HepG2 (cell line): Measurements from ENCODE around the gene LHFPL2. TPM values are rescaled to one million over a fixed set of nuclear protein-coding genes. Genes with fewer than 3 reads are reported as not detected.

Experiments used
- KDM4B ChIP-seq: sonication (generic); formaldehyde crosslinking; IDR thresholded peaks from 2 replicates; pipeline ENCODE4 v1.4.0; 2020; ENCODE audit warnings: missing genetic modification reagents
- ZNF644 ChIP-seq: IDR thresholded peaks from 2 replicates; pipeline ENCODE4 v1.6.1; 2016; ENCODE audit warnings: low read depth
- polyA plus RNA-seq, 8 experiments: library from polyadenylated mRNA; depleted of rRNA in 3 of 8; stranded (reverse) in 7 of 8; unstranded in 1 of 8; fragments of >200 nt; fragmentation: Illumina TruSeq in 4 of 8; extraction: Trizol in 4 of 8; gene quantifications; 2 replicates each; pipeline versions ENCODE4 v1.2.1 to v1.2.3, GENCODE V29; 2011 to 2016; ENCODE audit warnings: low read depth in 4 of 8, missing spikeins in 1 of 8, mixed read lengths in 1 of 8; ENCODE audit not compliant: insufficient read depth in 1 of 8
- total RNA-seq, 5 experiments: library from RNA; depleted of rRNA; stranded (reverse); fragments of >200 nt; fragmentation: Illumina TruSeq; extraction: Trizol; gene quantifications; 2 replicates each; pipeline ENCODE4 v1.2.3, GENCODE V29; 2016; ENCODE audit warnings: low read depth in 1 of 5
- TF ChIP-seq, protein P1 (sequence below): sonication (generic); formaldehyde crosslinking; IDR thresholded peaks from 2 replicates; pipeline ENCODE4 v1.5.1; 2020; ENCODE audit warnings: missing genetic modification reagents, mild to moderate bottlenecking, borderline replicate concordance
- TF ChIP-seq, protein P2 (sequence below): sonication (generic); formaldehyde crosslinking; IDR thresholded peaks from 2 replicates; pipeline ENCODE4 v1.4.0; 2020; ENCODE audit warnings: missing genetic modification reagents
- TF ChIP-seq, protein P3 (sequence below): sonication (generic); formaldehyde crosslinking; IDR thresholded peaks from 2 replicates; pipeline ENCODE4 v1.9.0; 2021; ENCODE audit warnings: mild to moderate bottlenecking, missing genetic modification reagents
- TF ChIP-seq, protein P4 (sequence below): sonication (generic); formaldehyde crosslinking; conservative IDR thresholded peaks from 2 replicates; pipeline ENCODE4 v1.8.0; 2022; ENCODE audit warnings: mild to moderate bottlenecking, moderate library complexity, missing genetic modification reagents
- TF ChIP-seq, protein P5 (sequence below): sonication (generic); formaldehyde crosslinking; IDR thresholded peaks from 2 replicates; pipeline ENCODE4; 2020; ENCODE audit warnings: missing genetic modification reagents, mild to moderate bottlenecking, borderline replicate concordance

LHFPL2 gene
- total and polyA plus RNA-seq, 2 of the 13 experiments (the other 11 are each of a cell fraction or from before 2014, with no cell fraction given) = 6.0 to 20.0 TPM

DNA sequence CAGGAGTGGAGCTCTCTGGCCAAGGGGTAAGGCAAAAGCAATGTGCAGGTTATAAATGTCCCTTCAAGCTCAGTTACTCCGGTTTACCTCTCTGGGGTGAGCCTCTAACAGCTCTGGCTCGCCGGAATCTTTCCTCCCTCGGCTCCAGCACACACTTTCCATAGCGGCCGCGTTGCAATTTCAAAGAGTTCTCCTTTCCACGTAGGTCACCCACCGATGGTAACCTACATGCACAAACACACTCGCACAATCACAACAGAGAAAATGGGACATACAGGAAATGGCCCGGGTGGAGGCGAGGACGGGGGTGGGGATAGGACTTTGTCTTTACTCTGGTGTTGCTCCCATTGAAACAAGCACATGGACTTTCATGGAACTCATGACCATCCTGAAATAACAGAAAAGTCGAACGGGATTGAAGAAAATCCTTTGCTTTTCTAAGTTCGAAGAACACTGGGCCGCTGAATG lies 1.2 kb downstream of the LHFPL2 start (continued):
- TF ChIP-seq, protein P1, sequence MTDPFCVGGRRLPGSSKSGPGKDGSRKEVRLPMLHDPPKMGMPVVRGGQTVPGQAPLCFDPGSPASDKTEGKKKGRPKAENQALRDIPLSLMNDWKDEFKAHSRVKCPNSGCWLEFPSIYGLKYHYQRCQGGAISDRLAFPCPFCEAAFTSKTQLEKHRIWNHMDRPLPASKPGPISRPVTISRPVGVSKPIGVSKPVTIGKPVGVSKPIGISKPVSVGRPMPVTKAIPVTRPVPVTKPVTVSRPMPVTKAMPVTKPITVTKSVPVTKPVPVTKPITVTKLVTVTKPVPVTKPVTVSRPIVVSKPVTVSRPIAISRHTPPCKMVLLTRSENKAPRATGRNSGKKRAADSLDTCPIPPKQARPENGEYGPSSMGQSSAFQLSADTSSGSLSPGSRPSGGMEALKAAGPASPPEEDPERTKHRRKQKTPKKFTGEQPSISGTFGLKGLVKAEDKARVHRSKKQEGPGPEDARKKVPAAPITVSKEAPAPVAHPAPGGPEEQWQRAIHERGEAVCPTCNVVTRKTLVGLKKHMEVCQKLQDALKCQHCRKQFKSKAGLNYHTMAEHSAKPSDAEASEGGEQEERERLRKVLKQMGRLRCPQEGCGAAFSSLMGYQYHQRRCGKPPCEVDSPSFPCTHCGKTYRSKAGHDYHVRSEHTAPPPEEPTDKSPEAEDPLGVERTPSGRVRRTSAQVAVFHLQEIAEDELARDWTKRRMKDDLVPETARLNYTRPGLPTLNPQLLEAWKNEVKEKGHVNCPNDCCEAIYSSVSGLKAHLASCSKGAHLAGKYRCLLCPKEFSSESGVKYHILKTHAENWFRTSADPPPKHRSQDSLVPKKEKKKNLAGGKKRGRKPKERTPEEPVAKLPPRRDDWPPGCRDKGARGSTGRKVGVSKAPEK (CRISPR knock-in tag) = 0 out of 2 replicates have a peak, but pooled peaks have one; percentile 46
- TF ChIP-seq, protein P2, sequence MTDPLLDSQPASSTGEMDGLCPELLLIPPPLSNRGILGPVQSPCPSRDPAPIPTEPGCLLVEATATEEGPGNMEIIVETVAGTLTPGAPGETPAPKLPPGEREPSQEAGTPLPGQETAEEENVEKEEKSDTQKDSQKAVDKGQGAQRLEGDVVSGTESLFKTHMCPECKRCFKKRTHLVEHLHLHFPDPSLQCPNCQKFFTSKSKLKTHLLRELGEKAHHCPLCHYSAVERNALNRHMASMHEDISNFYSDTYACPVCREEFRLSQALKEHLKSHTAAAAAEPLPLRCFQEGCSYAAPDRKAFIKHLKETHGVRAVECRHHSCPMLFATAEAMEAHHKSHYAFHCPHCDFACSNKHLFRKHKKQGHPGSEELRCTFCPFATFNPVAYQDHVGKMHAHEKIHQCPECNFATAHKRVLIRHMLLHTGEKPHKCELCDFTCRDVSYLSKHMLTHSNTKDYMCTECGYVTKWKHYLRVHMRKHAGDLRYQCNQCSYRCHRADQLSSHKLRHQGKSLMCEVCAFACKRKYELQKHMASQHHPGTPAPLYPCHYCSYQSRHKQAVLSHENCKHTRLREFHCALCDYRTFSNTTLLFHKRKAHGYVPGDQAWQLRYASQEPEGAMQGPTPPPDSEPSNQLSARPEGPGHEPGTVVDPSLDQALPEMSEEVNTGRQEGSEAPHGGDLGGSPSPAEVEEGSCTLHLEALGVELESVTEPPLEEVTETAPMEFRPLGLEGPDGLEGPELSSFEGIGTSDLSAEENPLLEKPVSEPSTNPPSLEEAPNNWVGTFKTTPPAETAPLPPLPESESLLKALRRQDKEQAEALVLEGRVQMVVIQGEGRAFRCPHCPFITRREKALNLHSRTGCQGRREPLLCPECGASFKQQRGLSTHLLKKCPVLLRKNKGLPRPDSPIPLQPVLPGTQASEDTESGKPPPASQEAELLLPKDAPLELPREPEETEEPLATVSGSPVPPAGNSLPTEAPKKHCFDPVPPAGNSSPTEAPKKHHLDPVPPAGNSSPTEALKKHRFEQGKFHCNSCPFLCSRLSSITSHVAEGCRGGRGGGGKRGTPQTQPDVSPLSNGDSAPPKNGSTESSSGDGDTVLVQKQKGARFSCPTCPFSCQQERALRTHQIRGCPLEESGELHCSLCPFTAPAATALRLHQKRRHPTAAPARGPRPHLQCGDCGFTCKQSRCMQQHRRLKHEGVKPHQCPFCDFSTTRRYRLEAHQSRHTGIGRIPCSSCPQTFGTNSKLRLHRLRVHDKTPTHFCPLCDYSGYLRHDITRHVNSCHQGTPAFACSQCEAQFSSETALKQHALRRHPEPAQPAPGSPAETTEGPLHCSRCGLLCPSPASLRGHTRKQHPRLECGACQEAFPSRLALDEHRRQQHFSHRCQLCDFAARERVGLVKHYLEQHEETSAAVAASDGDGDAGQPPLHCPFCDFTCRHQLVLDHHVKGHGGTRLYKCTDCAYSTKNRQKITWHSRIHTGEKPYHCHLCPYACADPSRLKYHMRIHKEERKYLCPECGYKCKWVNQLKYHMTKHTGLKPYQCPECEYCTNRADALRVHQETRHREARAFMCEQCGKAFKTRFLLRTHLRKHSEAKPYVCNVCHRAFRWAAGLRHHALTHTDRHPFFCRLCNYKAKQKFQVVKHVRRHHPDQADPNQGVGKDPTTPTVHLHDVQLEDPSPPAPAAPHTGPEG (CRISPR knock-in tag) = no peak
- TF ChIP-seq, protein P3, sequence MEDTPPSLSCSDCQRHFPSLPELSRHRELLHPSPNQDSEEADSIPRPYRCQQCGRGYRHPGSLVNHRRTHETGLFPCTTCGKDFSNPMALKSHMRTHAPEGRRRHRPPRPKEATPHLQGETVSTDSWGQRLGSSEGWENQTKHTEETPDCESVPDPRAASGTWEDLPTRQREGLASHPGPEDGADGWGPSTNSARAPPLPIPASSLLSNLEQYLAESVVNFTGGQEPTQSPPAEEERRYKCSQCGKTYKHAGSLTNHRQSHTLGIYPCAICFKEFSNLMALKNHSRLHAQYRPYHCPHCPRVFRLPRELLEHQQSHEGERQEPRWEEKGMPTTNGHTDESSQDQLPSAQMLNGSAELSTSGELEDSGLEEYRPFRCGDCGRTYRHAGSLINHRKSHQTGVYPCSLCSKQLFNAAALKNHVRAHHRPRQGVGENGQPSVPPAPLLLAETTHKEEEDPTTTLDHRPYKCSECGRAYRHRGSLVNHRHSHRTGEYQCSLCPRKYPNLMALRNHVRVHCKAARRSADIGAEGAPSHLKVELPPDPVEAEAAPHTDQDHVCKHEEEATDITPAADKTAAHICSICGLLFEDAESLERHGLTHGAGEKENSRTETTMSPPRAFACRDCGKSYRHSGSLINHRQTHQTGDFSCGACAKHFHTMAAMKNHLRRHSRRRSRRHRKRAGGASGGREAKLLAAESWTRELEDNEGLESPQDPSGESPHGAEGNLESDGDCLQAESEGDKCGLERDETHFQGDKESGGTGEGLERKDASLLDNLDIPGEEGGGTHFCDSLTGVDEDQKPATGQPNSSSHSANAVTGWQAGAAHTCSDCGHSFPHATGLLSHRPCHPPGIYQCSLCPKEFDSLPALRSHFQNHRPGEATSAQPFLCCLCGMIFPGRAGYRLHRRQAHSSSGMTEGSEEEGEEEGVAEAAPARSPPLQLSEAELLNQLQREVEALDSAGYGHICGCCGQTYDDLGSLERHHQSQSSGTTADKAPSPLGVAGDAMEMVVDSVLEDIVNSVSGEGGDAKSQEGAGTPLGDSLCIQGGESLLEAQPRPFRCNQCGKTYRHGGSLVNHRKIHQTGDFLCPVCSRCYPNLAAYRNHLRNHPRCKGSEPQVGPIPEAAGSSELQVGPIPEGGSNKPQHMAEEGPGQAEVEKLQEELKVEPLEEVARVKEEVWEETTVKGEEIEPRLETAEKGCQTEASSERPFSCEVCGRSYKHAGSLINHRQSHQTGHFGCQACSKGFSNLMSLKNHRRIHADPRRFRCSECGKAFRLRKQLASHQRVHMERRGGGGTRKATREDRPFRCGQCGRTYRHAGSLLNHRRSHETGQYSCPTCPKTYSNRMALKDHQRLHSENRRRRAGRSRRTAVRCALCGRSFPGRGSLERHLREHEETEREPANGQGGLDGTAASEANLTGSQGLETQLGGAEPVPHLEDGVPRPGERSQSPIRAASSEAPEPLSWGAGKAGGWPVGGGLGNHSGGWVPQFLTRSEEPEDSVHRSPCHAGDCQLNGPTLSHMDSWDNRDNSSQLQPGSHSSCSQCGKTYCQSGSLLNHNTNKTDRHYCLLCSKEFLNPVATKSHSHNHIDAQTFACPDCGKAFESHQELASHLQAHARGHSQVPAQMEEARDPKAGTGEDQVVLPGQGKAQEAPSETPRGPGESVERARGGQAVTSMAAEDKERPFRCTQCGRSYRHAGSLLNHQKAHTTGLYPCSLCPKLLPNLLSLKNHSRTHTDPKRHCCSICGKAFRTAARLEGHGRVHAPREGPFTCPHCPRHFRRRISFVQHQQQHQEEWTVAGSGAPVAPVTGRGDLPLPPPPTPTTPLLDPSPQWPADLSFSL = peak; percentile 82
- TF ChIP-seq, protein P4, sequence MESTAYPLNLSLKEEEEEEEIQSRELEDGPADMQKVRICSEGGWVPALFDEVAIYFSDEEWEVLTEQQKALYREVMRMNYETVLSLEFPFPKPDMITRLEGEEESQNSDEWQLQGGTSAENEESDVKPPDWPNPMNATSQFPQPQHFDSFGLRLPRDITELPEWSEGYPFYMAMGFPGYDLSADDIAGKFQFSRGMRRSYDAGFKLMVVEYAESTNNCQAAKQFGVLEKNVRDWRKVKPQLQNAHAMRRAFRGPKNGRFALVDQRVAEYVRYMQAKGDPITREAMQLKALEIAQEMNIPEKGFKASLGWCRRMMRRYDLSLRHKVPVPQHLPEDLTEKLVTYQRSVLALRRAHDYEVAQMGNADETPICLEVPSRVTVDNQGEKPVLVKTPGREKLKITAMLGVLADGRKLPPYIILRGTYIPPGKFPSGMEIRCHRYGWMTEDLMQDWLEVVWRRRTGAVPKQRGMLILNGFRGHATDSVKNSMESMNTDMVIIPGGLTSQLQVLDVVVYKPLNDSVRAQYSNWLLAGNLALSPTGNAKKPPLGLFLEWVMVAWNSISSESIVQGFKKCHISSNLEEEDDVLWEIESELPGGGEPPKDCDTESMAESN (CRISPR knock-in tag) = 0 out of 2 replicates have a peak, but pooled peaks have one; percentile 11
- 0 out of 2 replicates have a peak, but pooled peaks have one; percentile 20 for TF ChIP-seq KDM4B (CRISPR knock-in tag)
- TF ChIP-seq, protein P5, sequence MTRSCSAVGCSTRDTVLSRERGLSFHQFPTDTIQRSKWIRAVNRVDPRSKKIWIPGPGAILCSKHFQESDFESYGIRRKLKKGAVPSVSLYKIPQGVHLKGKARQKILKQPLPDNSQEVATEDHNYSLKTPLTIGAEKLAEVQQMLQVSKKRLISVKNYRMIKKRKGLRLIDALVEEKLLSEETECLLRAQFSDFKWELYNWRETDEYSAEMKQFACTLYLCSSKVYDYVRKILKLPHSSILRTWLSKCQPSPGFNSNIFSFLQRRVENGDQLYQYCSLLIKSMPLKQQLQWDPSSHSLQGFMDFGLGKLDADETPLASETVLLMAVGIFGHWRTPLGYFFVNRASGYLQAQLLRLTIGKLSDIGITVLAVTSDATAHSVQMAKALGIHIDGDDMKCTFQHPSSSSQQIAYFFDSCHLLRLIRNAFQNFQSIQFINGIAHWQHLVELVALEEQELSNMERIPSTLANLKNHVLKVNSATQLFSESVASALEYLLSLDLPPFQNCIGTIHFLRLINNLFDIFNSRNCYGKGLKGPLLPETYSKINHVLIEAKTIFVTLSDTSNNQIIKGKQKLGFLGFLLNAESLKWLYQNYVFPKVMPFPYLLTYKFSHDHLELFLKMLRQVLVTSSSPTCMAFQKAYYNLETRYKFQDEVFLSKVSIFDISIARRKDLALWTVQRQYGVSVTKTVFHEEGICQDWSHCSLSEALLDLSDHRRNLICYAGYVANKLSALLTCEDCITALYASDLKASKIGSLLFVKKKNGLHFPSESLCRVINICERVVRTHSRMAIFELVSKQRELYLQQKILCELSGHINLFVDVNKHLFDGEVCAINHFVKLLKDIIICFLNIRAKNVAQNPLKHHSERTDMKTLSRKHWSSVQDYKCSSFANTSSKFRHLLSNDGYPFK (CRISPR knock-in tag) = no peak
- 0 out of 2 replicates have a peak, but pooled peaks have one; percentile 36 for TF ChIP-seq ZNF644
